Measurements from ENCODE around the gene VKORC1.

The VKORC1 gene

GRCh38 chr16:31088459-31089183 lies 6.0 kb downstream of the VKORC1 start, which contains the start of gene PRSS53:
Gene PRSS53 (minus strand): TSS chr16:31088943. CDS start chr16:31088809, 134 bp downstream.
- no peak for TF ChIP-seq FOXM1 (IDR thresholded peaks at IDR 0.05; ENCODE audit: borderline replicate concordance, low read depth)
- TF ChIP-seq NFIC (IDR thresholded peaks at IDR 0.05), result no peak
- TF ChIP-seq, protein P1, sequence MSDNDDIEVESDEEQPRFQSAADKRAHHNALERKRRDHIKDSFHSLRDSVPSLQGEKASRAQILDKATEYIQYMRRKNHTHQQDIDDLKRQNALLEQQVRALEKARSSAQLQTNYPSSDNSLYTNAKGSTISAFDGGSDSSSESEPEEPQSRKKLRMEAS (IDR thresholded peaks at IDR 0.05), result no peak
- TF ChIP-seq TAF1 (IDR thresholded peaks at IDR 0.05; ENCODE audit: low read depth), result no peak
- TF ChIP-seq TEAD4 (IDR thresholded peaks at IDR 0.05), result no peak
- TF ChIP-seq EP300 (IDR thresholded peaks at IDR 0.05; ENCODE audit: borderline replicate concordance), result no peak
- no peak for TF ChIP-seq RAD21 (IDR thresholded peaks at IDR 0.05; ENCODE audit: low read depth)
- no peak for TF ChIP-seq CEBPB (IDR thresholded peaks at IDR 0.05)
- TF ChIP-seq REST (IDR thresholded peaks at IDR 0.05; ENCODE audit: low read depth), result no peak
- TF ChIP-seq EGR1 (IDR thresholded peaks at IDR 0.05), result no peak

GRCh38 chr16:31087971-31088370 lies 6.6 kb downstream of the VKORC1 start:
- TF ChIP-seq RAD21 (IDR thresholded peaks at IDR 0.05; ENCODE audit: low read depth) (no peak), FOXM1 (IDR thresholded peaks at IDR 0.05; ENCODE audit: borderline replicate concordance, low read depth) (no peak), YY1 (IDR thresholded peaks at IDR 0.05; ENCODE audit: low read depth) (no peak), USF1 (IDR thresholded peaks at IDR 0.05) (no peak), NFIC (IDR thresholded peaks at IDR 0.05) (no peak), TCF12 (IDR thresholded peaks at IDR 0.05; ENCODE audit: low read depth) (no peak), TEAD4 (IDR thresholded peaks at IDR 0.05) (no peak), TAF1 (IDR thresholded peaks at IDR 0.05; ENCODE audit: low read depth) (no peak), CREB1 (IDR thresholded peaks at IDR 0.05; ENCODE audit: low read depth) (no peak), EP300 (IDR thresholded peaks at IDR 0.05; ENCODE audit: borderline replicate concordance) (no peak)
- TF ChIP-seq, protein P1 (IDR thresholded peaks at IDR 0.05), result no peak

DNA sequence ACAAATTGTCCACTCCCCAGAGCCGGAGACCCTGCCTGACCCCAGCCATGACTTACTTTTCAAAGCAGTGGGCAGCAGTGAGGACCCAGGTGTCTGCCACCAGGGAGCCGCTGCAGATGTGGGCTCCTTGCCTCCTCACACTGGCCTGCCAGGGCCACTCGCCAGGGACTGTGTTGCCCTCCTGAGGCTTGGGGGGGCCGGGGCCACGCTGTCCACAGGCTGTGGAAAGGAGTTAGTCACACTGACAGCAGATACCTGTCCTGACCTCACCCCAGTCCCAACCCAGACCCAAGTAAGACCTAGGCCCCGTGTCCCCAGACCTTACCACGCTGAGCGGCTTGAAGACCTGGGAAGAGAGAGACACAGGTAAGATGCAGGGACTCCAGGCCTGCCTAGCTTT lies 7.1 kb downstream of the VKORC1 start:
- TF ChIP-seq EP300 (IDR thresholded peaks at IDR 0.05; ENCODE audit: borderline replicate concordance) (no peak), TCF12 (IDR thresholded peaks at IDR 0.05; ENCODE audit: low read depth) (no peak), USF1 (IDR thresholded peaks at IDR 0.05) (no peak), YY1 (IDR thresholded peaks at IDR 0.05; ENCODE audit: low read depth) (no peak), ZBTB7A (IDR thresholded peaks at IDR 0.05; ENCODE audit: low read depth) (no peak), EGR1 (IDR thresholded peaks at IDR 0.05) (no peak), RAD21 (IDR thresholded peaks at IDR 0.05; ENCODE audit: low read depth) (no peak), REST (IDR thresholded peaks at IDR 0.05; ENCODE audit: low read depth) (no peak), TAF1 (IDR thresholded peaks at IDR 0.05; ENCODE audit: low read depth) (no peak), TEAD4 (IDR thresholded peaks at IDR 0.05) (no peak), FOXM1 (IDR thresholded peaks at IDR 0.05; ENCODE audit: borderline replicate concordance, low read depth) (no peak), NFIC (IDR thresholded peaks at IDR 0.05) (no peak), CREB1 (IDR thresholded peaks at IDR 0.05; ENCODE audit: low read depth) (no peak), CEBPB (IDR thresholded peaks at IDR 0.05) (no peak)
- TF ChIP-seq, protein P1 (IDR thresholded peaks at IDR 0.05), result no peak

DNA sequence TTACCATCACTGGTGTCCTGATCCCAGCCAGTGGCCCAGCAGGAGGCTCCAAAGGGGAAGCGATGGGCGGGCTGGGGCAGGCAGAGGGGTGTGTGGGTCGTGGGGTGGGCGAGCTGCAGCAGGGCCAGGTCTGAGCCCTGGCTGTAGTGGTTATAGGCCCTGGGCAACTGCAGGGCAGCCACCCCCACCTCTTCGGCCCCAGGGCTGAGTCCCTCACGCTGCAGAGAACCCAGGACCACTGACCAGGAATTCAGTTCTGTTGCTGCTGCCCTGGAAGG lies 8.0 kb downstream of the VKORC1 start:
- TF ChIP-seq CEBPB (IDR thresholded peaks at IDR 0.05) (no peak), EP300 (IDR thresholded peaks at IDR 0.05; ENCODE audit: borderline replicate concordance) (no peak), NFIC (IDR thresholded peaks at IDR 0.05) (no peak), TAF1 (IDR thresholded peaks at IDR 0.05; ENCODE audit: low read depth) (no peak)
- TF ChIP-seq, protein P1 (IDR thresholded peaks at IDR 0.05), result no peak

GRCh38 chr16:31085873-31086628 lies 8.5 kb downstream of the VKORC1 start:
- TF ChIP-seq TAF1 (IDR thresholded peaks at IDR 0.05; ENCODE audit: low read depth), result no peak
- no peak for TF ChIP-seq USF1 (IDR thresholded peaks at IDR 0.05)
- TF ChIP-seq TEAD4 (IDR thresholded peaks at IDR 0.05), result no peak
- no peak for TF ChIP-seq RAD21 (IDR thresholded peaks at IDR 0.05; ENCODE audit: low read depth)
- no peak for TF ChIP-seq NFIC (IDR thresholded peaks at IDR 0.05)
- no peak for TF ChIP-seq FOXM1 (IDR thresholded peaks at IDR 0.05; ENCODE audit: borderline replicate concordance, low read depth)
- no peak for TF ChIP-seq REST (IDR thresholded peaks at IDR 0.05; ENCODE audit: low read depth)
- no peak for TF ChIP-seq EP300 (IDR thresholded peaks at IDR 0.05; ENCODE audit: borderline replicate concordance)
- TF ChIP-seq, protein P1 (IDR thresholded peaks at IDR 0.05), result no peak
- TF ChIP-seq ZBTB7A (IDR thresholded peaks at IDR 0.05; ENCODE audit: low read depth), result no peak
- no peak for TF ChIP-seq YY1 (IDR thresholded peaks at IDR 0.05; ENCODE audit: low read depth)
- no peak for TF ChIP-seq EGR1 (IDR thresholded peaks at IDR 0.05)
- no peak for TF ChIP-seq TCF12 (IDR thresholded peaks at IDR 0.05; ENCODE audit: low read depth)
- TF ChIP-seq CREB1 (IDR thresholded peaks at IDR 0.05; ENCODE audit: low read depth), result no peak
- TF ChIP-seq CEBPB (IDR thresholded peaks at IDR 0.05), result no peak
